Tibial nerve (tissue), 4 donors: ENCODE measurements around the gene GRAMD1C.

ENCODE experiments used
- EP300 ChIP-seq, 2 donors: sonication (generic); formaldehyde crosslinking; IDR thresholded peaks; one replicate each; pipeline ENCODE4 v1.6.1; 2017; ENCODE audit warnings: antibody characterized with exemption in 2 of 2, mild to moderate bottlenecking in 1 of 2
- POLR2A ChIP-seq, 2 donors: fragments of 450-650 bp; IDR thresholded peaks; one replicate each; pipeline ENCODE4 v1.6.1; 2017; ENCODE audit warnings: antibody characterized with exemption in 2 of 2, mild to moderate bottlenecking in 2 of 2, moderate library complexity in 2 of 2
- TF ChIP-seq, protein P1 (sequence below), 5 experiments: fragments of 200-600 bp in 3 of 5; fragments of 450-650 bp in 2 of 5; sonication (generic) in 3 of 5; IDR thresholded peaks; one replicate each; pipeline ENCODE4 v1.5.1; 2016 to 2019; ENCODE audit warnings: antibody characterized with exemption in 5 of 5, mild to moderate bottlenecking in 3 of 5, moderate library complexity in 2 of 5

DNA sequence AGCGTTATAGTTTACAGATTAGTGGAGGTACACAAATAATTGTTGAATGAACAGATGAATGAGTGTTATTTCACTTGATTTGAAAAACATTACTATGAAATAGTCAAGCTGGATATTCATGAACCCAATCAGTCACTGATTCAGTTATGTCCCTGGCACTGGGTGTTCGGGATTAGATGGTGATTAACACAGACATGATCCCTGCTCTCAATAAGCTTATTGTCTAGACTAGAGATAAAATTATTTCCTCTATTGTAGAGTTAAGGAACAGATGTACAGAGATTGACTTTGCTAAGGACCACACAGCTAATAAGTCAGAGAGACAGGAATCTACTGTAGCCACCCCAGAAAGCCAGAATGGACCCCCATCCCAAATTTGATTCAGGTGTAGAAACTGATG lies 963 bp downstream of the GRAMD1C start:
- TF ChIP-seq, protein P1, sequence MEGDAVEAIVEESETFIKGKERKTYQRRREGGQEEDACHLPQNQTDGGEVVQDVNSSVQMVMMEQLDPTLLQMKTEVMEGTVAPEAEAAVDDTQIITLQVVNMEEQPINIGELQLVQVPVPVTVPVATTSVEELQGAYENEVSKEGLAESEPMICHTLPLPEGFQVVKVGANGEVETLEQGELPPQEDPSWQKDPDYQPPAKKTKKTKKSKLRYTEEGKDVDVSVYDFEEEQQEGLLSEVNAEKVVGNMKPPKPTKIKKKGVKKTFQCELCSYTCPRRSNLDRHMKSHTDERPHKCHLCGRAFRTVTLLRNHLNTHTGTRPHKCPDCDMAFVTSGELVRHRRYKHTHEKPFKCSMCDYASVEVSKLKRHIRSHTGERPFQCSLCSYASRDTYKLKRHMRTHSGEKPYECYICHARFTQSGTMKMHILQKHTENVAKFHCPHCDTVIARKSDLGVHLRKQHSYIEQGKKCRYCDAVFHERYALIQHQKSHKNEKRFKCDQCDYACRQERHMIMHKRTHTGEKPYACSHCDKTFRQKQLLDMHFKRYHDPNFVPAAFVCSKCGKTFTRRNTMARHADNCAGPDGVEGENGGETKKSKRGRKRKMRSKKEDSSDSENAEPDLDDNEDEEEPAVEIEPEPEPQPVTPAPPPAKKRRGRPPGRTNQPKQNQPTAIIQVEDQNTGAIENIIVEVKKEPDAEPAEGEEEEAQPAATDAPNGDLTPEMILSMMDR (IDR thresholded peaks at IDR 0.05): no peak
- TF ChIP-seq POLR2A (IDR thresholded peaks at IDR 0.05) (no peak), EP300 (IDR thresholded peaks at IDR 0.05) (no peak)
